Measurements from ENCODE around the gene SERPINE2.
"Not testable (repeated sequence)": the region's sequence is repeated elsewhere in the genome, so short reads cannot be mapped to it uniquely, and the experiment has no call there.

SERPINE2 gene

GRCh38 chr2:224017957-224018356 is 21.1 kb downstream of the SERPINE2 start:
- Histone ChIP-seq H3K4me1 (ENCODE audit: control insufficient read depth, insufficient read depth, low read length) (no peaks in the 10 kb centered on the region), H3K36me3 (ENCODE audit: control insufficient read depth, insufficient read depth, low read length) (no peaks in the 10 kb centered on the region), H3K27ac (ENCODE audit: insufficient read depth, low read depth, low read length, poor library complexity, severe bottlenecking) (no peak overlapping the region), H3K4me3 (ENCODE audit: insufficient read depth, low read depth, low read length) (no peak overlapping the region), H3K27me3 (ENCODE audit: control insufficient read depth, insufficient read depth, low read length, poor library complexity, severe bottlenecking) (no peaks in the 10 kb centered on the region), H3K9me3 (ENCODE audit: control insufficient read depth, low read length) (no peaks in the 10 kb centered on the region)
- WGBS, 2 experiments, result 79 to 88% methylated on average over 4 of the region's 4 CpGs

GRCh38 chr2:224016963-224017362 is 22.1 kb downstream of the SERPINE2 start:
- Histone ChIP-seq H3K4me1 (ENCODE audit: control insufficient read depth, insufficient read depth, low read length) (no peaks in the 10 kb centered on the region), H3K27me3 (ENCODE audit: control insufficient read depth, insufficient read depth, low read length, poor library complexity, severe bottlenecking) (no peaks in the 10 kb centered on the region), H3K27ac (ENCODE audit: insufficient read depth, low read depth, low read length, poor library complexity, severe bottlenecking) (no peak overlapping the region), H3K4me3 (ENCODE audit: insufficient read depth, low read depth, low read length) (no peak overlapping the region), H3K9me3 (ENCODE audit: control insufficient read depth, low read length) (no peaks in the 10 kb centered on the region), H3K36me3 (ENCODE audit: control insufficient read depth, insufficient read depth, low read length) (no peaks in the 10 kb centered on the region)
- WGBS, 2 experiments, result 63% methylated on average over 3 of the region's 3 CpGs

- H3K27ac ChIP-seq (ENCODE audit: insufficient read depth, low read depth, low read length, poor library complexity, severe bottlenecking), result no peak overlapping the region
- no peaks in the 10 kb centered on the region for H3K36me3 ChIP-seq (ENCODE audit: control insufficient read depth, insufficient read depth, low read length)
- WGBS, 2 experiments, result 90 to 95% methylated on average over 4 of the region's 4 CpGs
- peaks cover under 1% of the 10 kb centered on the region for H3K4me1 ChIP-seq (ENCODE audit: control insufficient read depth, insufficient read depth, low read length)
- no peaks in the 10 kb centered on the region for H3K27me3 ChIP-seq (ENCODE audit: control insufficient read depth, insufficient read depth, low read length, poor library complexity, severe bottlenecking)
- H3K4me3 ChIP-seq (ENCODE audit: insufficient read depth, low read depth, low read length), result no peak overlapping the region
- H3K9me3 ChIP-seq (ENCODE audit: control insufficient read depth, low read length), result no peaks in the 10 kb centered on the region
These were observed 24.8 kb downstream of the SERPINE2 start for GRCh38 chr2:224014336-224014735.

DNA sequence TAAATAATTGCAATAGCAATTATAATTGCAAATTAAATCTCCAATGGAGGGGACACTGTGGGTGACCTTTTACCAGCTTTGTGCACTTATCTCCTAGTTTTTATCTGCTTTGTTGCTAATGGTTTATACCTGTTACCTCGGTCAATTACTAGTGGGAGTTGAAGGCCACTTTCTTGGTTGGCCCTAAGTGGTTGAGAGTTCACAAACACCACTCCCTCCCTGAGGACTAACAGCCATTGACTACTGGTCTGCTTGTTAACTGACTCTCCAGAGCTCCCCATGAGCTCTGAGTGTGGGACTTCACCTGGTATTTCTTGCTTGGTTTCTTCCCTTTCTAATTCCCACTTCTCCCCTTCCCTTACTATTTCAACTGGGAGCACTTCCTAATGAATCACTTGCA is 27.2 kb downstream of the SERPINE2 start:
- H3K4me3 ChIP-seq (ENCODE audit: insufficient read depth, low read depth, low read length), result no peak overlapping the region
- H3K36me3 ChIP-seq (ENCODE audit: control insufficient read depth, insufficient read depth, low read length), result no peaks in the 10 kb centered on the region
- no peaks in the 10 kb centered on the region for H3K27me3 ChIP-seq (ENCODE audit: control insufficient read depth, insufficient read depth, low read length, poor library complexity, severe bottlenecking)
- 89 to 96% methylated on average over 1 of the region's 1 CpG for WGBS, 2 experiments
- peaks cover 6% of the 10 kb centered on the region for H3K4me1 ChIP-seq (ENCODE audit: control insufficient read depth, insufficient read depth, low read length)
- H3K27ac ChIP-seq (ENCODE audit: insufficient read depth, low read depth, low read length, poor library complexity, severe bottlenecking), result no peak overlapping the region
- H3K9me3 ChIP-seq (ENCODE audit: control insufficient read depth, low read length), result no peaks in the 10 kb centered on the region

DNA sequence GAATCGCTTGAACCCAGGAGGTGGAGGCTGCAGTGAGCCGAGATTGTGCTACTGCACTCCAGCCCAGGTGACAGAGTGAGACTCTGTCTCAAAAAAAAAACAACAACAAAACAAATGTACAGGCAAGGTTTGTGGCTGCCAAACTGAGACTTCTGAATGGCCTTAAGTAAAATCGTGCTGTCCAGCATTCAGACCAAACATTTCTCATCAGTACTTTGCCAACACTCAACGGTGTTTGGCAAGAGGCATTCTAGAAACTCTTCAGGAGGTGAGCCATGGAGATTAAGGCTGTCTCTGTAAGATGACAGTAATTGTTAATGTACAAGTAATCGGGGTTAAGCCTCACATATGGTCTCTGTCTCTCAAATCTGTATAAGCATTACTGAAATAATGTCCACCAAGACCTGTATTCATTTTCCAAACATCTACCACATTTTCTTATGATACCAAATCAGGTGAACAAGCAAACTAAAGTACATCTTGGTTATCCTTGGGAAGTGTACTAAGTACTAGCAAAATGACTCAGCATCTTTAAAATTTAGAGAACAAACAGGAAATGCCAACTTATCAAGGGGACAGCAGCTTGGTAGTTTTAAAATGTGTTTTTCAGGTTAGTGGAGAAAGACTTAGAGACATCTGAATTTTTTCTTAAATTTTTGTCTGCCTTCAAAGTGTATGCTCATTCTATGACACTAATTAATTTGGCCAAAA is 29.3 kb downstream of the SERPINE2 start:
- WGBS, 2 experiments, result 85 to 91% methylated on average over 5 of the region's 5 CpGs
- no peak overlapping the region for H3K4me3 ChIP-seq (ENCODE audit: insufficient read depth, low read depth, low read length)
- peaks cover 6% of the 10 kb centered on the region for H3K4me1 ChIP-seq (ENCODE audit: control insufficient read depth, insufficient read depth, low read length)
- no peak overlapping the region for H3K27ac ChIP-seq (ENCODE audit: insufficient read depth, low read depth, low read length, poor library complexity, severe bottlenecking)
- H3K36me3 ChIP-seq (ENCODE audit: control insufficient read depth, insufficient read depth, low read length), result no peaks in the 10 kb centered on the region
- no peaks in the 10 kb centered on the region for H3K9me3 ChIP-seq (ENCODE audit: control insufficient read depth, low read length)
- H3K27me3 ChIP-seq (ENCODE audit: control insufficient read depth, insufficient read depth, low read length, poor library complexity, severe bottlenecking), result no peaks in the 10 kb centered on the region

- Histone ChIP-seq H3K27ac (ENCODE audit: insufficient read depth, low read depth, low read length, poor library complexity, severe bottlenecking) (no peak overlapping the region), H3K9me3 (ENCODE audit: control insufficient read depth, low read length) (no peaks in the 10 kb centered on the region), H3K36me3 (ENCODE audit: control insufficient read depth, insufficient read depth, low read length) (no peaks in the 10 kb centered on the region), H3K4me3 (ENCODE audit: insufficient read depth, low read depth, low read length) (no peak overlapping the region), H3K27me3 (ENCODE audit: control insufficient read depth, insufficient read depth, low read length, poor library complexity, severe bottlenecking) (no peaks in the 10 kb centered on the region), H3K4me1 (ENCODE audit: control insufficient read depth, insufficient read depth, low read length) (peaks cover 6% of the 10 kb centered on the region)
- 49 to 53% methylated on average over 12 of the region's 12 CpGs for WGBS, 2 experiments
These were observed 30.3 kb downstream of the SERPINE2 start for GRCh38 chr2:224008702-224009261.

GRCh38 chr2:224004105-224004695 is 34.9 kb downstream of the SERPINE2 start:
- Histone ChIP-seq H3K4me3 (ENCODE audit: insufficient read depth, low read depth, low read length) (no peak overlapping the region), H3K4me1 (ENCODE audit: control insufficient read depth, insufficient read depth, low read length) (peaks cover 4% of the 10 kb centered on the region), H3K27ac (ENCODE audit: insufficient read depth, low read depth, low read length, poor library complexity, severe bottlenecking) (no peak overlapping the region), H3K27me3 (ENCODE audit: control insufficient read depth, insufficient read depth, low read length, poor library complexity, severe bottlenecking) (no peaks in the 10 kb centered on the region), H3K9me3 (ENCODE audit: control insufficient read depth, low read length) (no peaks in the 10 kb centered on the region), H3K36me3 (ENCODE audit: control insufficient read depth, insufficient read depth, low read length) (no peaks in the 10 kb centered on the region)
- WGBS, 2 experiments, result 89% methylated on average over 16 of the region's 16 CpGs

DNA sequence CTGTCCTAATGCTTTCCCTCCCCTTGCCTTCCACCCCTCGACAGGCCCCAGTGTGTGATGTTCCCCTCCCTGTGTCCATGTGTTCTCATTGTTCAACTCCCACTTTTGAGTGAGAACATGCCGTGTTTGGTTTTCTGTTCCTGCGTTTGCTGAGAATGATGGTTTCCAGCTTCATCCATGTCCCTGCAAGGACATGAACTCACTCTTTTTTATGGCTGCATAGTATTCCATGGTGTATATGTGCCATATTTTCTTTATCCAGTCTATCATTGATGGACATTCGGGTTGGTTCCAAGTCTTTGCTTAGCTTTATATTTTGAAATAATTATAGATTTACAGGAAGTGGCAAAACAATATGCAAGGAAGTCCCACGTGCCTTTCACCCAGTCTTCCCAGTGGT is 38.4 kb downstream of the SERPINE2 start:
- H3K27me3 ChIP-seq (ENCODE audit: control insufficient read depth, insufficient read depth, low read length, poor library complexity, severe bottlenecking); H3K36me3 ChIP-seq (ENCODE audit: control insufficient read depth, insufficient read depth, low read length); H3K4me3 ChIP-seq (ENCODE audit: insufficient read depth, low read depth, low read length); H3K27ac ChIP-seq (ENCODE audit: insufficient read depth, low read depth, low read length, poor library complexity, severe bottlenecking); H3K9me3 ChIP-seq (ENCODE audit: control insufficient read depth, low read length); H3K4me1 ChIP-seq (ENCODE audit: control insufficient read depth, insufficient read depth, low read length): not testable (repeated sequence)
- WGBS, 2 experiments, result 83 to 94% methylated on average over 5 of the region's 5 CpGs

- Histone ChIP-seq H3K27me3 (ENCODE audit: control insufficient read depth, insufficient read depth, low read length, poor library complexity, severe bottlenecking) (no peaks in the 10 kb centered on the region), H3K9me3 (ENCODE audit: control insufficient read depth, low read length) (no peaks in the 10 kb centered on the region), H3K4me3 (ENCODE audit: insufficient read depth, low read depth, low read length) (no peak overlapping the region), H3K4me1 (ENCODE audit: control insufficient read depth, insufficient read depth, low read length) (no peaks in the 10 kb centered on the region), H3K27ac (ENCODE audit: insufficient read depth, low read depth, low read length, poor library complexity, severe bottlenecking) (no peak overlapping the region), H3K36me3 (ENCODE audit: control insufficient read depth, insufficient read depth, low read length) (no peaks in the 10 kb centered on the region)
- 94 to 95% methylated on average over 11 of the region's 11 CpGs for WGBS, 2 experiments
These were observed 39.2 kb downstream of the SERPINE2 start for GRCh38 chr2:223999862-224000261.

DNA sequence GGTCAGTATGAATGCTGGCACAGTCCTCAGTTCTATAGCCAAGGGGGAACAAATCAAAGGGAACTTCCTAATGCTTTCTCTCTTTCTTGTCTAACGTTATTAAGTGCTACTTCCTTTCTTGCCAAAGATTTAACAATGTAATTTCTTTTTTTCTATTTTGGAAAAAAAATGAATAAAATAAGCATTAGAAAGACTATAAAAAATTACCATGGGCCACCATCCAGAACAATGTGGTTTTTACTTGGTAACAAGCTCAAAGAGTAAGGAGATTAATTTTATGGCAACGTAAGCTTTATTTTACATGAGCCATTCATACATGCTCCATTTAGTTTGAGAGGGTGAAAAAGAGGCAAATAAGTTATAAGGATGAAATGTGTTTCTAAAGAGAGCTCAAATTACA is 40.1 kb downstream of the SERPINE2 start:
- no peaks in the 10 kb centered on the region for H3K27me3 ChIP-seq (ENCODE audit: control insufficient read depth, insufficient read depth, low read length, poor library complexity, severe bottlenecking)
- WGBS, 2 experiments, result 97 to 100% methylated on average over 1 to 2 of the region's 2 CpGs
- no peak overlapping the region for H3K27ac ChIP-seq (ENCODE audit: insufficient read depth, low read depth, low read length, poor library complexity, severe bottlenecking)
- H3K9me3 ChIP-seq (ENCODE audit: control insufficient read depth, low read length), result no peaks in the 10 kb centered on the region
- no peaks in the 10 kb centered on the region for H3K36me3 ChIP-seq (ENCODE audit: control insufficient read depth, insufficient read depth, low read length)
- H3K4me1 ChIP-seq (ENCODE audit: control insufficient read depth, insufficient read depth, low read length), result no peaks in the 10 kb centered on the region
- no peak overlapping the region for H3K4me3 ChIP-seq (ENCODE audit: insufficient read depth, low read depth, low read length)
